OCI-M2 (cell line): Measurements from ENCODE around the gene TMEM255B.
"Not testable (repeated sequence)": the region's sequence is repeated elsewhere in the genome, so short reads cannot be mapped to it uniquely, and the experiment has no call there.

Source experiments
- DNase-seq: peaks from one replicate; lab custom pipeline; 2025; ENCODE audit not compliant: unreplicated experiment; lab: John Stamatoyannopoulos, UW

TMEM255B gene

GRCh38 chr13:113758651-113759524, at the start of gene TMEM255B:
Gene TMEM255B (plus strand): TSS chr13:113759226. CDS start chr13:113759270, 44 bp downstream.
- no peak for DNase-seq

GRCh38 chr13:113722921-113723320, 36.1 kb upstream of the TMEM255B start:
- no peak for DNase-seq

DNA sequence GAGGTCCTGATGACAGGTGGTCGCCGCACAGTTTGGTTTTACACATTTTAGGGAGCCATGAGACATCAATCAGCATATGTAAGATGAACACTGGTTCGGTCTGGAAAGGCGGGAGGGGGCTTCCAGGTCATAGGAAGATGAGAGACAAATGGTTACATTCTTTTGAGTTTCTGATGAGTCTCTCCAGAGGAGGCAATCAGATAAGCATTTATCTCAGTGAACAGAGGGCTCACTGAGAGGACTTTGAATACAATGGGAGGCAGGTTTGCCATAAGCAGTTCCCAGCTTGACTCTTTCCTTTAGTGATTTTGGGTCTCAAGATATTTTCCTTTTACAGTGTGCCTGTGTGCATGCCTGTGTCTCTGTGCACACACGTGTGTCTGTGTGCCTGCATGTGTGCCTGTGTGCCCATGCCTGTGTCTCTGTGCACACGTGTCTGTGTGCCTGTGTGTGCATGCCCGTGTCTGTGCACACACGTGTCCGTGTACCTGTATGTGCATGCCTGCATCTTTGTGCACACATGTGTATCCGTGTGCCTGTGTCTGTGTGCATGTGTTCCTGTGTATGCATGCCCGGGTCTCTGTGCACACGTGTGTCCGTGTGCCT, 35.5 kb upstream of the TMEM255B start:
- DNase-seq: no peak

GRCh38 chr13:113724016-113724758, 34.8 kb upstream of the TMEM255B start:
- no peak for DNase-seq

DNA sequence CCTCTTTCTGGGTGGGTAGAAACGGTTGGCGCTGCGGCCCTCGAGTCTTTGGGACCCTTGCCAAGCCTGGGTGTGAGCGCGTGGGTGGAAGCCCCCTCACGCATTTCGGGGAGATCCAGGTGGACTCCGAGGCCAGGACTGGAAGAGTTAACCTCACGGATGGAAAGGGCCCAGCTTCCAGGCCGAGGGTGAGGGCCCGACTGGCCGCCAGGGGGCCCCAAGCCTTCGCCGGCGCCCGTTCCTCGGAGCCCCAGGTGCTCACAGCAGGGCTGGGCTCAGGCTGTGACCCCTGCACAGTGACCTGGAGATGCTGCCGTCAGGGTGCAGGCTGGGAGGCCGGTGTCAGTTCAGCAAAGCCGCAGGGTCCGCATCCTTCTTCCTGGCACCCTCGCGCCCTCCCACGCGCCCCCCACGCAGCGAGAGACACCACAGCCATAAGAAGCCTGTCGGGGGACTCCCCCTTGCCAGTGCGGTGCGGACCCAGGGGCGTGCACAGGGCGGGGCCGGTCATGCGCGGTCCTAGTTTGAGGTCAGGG, 34.2 kb upstream of the TMEM255B start:
- no peak for DNase-seq

GRCh38 chr13:113725329-113726105, 33.5 kb upstream of the TMEM255B start:
- not testable (repeated sequence) for DNase-seq

DNA sequence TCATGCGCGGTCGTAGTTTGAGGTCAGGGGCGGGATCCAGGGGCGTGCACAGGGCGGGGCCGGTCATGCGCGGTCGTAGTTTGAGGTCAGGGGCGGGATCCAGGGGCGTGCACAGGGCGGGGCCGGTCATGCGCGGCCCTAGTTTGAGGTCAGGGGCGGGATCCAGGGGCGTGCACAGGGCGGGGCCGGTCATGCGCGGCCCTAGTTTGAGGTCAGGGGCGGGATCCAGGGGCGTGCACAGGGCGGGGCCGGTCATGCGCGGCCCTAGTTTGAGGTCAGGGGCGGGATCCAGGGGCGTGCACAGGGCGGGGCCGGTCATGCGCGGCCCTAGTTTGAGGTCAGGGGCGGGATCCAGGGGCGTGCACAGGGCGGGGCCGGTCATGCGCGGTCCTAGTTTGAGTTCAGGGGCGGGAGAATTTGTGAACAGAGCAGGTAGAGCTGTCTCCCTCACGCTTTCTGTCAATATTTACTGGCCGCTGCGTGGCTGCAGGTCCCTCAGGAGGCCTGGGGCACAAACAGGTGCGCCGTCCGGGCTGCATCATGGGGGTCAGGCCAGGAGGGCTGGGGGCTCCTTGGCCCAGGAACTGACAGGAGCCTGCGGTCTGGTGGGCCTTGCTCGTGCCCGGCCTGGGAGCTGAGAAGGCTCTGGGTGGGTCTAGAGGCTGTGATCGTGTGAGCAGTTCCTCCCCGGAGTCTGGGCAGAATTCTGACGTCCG, 32.8 kb upstream of the TMEM255B start:
- DNase-seq: not testable (repeated sequence)

DNA sequence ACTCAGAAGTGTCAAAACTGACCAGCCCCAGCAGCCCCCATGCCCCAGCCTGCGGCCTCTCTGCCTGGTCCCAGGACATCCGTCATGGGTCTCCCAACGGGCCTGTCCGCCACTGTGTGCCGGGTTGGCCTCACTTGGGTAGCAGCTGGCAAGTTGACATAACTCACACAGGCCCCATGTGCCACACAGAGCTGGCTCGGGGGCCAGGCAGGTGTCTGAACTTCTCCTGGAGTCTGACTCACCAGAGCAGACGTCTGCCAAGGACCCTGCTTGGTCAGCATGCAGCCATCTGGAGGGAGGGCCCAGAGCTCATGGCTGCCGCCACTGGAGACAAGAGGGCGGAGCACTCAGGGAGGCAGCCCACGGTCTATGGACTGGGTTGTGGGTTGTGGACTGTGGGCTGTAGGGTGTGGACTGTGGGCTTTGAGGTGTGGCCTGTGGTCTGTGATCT, 32.0 kb upstream of the TMEM255B start:
- no peak for DNase-seq

- no peak for DNase-seq
Observed at GRCh38 chr13:113728571-113729054, 30.4 kb upstream of the TMEM255B start.

DNA sequence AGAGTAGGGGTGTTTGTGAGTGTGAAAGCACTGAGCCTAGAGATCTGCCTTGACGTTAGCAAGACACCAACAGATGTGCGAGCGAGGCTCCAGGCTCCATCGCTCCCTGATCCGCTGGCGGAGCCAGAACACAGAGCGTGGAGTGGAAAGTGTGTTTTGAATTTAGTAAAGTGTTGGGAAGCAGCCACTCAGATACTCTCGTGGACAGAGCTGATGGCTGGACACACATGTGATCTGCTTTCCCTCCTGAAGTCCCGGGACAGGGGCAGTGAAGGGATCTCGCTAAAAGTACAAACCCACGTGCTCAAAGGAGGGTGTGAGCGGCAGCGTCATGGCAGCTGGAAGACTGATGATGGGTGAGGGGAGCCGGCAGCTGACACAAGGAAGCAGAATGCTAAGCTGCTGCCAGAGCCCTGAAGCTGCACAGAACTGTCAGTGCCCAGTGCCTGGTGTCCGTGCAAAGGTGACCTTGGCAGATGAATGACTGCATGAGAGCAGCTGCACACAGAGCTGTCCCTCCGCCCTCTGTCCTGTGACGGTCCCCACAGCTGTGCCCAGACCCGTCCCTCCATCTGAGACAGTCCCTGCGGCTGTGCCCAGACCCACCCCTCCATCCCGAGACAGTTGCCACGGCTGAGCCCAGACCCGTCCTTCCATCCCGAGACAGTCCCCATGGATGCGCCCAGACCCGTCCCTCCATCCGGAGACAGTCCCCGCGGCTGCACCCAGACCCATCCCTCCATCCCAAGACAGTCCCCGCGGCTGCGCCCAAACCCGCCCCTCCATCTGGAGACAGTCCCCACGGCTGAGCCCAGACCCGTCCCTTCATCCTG, 29.6 kb upstream of the TMEM255B start:
- no peak for DNase-seq

GRCh38 chr13:113730258-113730691, 28.8 kb upstream of the TMEM255B start:
- no peak for DNase-seq

DNA sequence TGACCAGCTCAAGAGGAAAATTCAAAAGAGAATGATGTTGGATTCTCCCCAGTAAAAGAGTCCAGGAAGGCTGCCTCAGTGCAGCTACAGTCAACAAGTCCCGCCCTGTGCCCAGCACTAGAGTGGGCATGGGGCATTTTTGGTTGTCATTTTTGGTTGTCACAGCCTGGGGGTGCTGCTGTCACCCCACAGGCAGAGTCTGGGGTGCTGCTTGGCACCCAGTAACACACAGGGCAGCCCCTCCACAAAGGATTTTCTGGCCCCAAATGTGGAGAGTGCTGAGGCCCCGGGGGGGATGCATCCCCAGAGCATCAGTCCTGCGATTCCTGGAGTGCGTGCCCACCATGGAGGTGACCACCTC, 28.2 kb upstream of the TMEM255B start:
- no peak for DNase-seq

GRCh38 chr13:113731192-113732175, 27.5 kb upstream of the TMEM255B start:
- no peak for DNase-seq

DNA sequence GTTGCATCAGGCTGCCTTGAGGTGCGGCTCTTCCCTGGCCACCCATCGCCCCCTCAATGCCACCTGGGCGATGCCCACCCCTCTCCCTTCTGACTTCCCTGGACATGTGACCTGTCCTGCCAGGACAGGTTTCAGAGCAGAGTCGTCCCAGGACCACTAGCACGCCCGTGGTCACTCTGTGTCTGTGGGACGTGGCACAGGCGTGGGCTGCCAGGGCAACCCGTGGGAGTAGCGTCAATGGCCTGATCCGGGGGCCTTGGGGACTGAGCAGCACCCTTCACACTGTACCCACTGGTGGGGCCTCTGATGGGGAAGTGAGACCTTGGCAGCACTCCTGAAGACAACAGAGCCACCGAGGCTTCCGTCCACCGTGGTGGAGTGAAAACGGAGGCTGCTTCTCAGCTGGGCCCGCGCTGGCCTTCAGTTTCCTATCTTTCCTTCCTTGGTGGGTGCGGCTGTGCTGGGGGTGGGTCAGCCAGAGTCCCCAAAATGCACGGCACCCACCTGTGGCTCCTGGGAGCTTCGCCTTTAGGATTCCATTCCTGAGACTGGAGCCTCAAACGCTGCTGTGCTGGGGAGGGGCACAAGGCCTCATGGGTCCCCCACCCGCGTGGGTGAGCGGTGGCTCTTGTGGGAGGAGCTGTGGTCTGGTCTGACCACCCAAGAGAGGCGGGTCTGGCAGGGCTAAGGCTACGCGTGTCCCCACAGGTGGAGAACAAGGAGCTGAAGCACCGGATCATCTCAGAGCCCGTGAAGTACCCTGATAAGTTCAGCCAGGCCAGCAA, 26.7 kb upstream of the TMEM255B start:
- DNase-seq: no peak

DNA sequence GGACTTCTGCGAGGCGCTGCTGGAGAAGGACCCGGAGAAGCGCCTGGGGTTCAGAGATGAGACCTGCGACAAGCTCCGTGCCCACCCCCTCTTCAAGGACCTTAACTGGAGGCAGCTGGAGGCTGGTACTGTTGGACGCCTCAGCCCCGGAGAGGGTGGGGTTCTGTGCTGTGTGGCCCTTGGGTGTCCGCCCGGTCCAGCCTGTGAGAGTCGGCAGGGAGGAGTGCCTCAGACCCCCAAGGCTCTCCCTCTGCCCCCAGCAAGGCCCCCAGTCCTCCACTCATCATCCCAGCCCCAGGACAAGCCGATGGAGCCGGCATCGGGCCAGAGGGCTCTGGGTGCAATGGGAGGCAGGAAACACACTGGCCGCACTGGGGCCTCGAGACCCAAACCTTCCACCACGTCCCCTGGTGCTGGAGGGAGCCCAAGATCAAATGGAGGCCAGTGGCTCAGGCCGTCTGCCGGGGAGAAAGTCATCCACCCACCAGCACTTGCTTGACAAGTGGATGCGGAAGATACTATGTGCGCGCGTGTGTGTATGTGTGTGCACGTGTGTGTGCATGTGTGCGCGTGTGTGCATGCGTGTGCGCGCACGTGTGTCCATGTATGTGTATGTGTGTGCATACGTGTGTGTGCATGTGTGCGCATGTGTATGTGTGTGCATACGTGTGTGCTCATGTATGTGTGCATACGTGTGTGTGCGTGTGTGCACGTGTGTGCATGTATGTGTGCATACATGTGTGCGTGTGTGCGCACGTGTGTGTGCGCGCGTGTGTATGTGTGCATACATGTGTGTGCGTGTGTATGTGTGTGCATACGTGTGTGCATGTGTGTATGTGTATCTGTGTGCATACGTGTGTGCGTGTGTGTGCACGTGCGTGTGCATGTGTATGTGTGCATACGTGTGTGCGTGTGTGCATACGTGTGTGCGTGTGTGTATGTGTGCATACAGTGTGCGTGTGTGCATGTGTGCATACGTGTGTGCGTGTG, 25.8 kb upstream of the TMEM255B start:
- DNase-seq: no peak
